ENCODE measurements around the gene HLA-DRB5. TPM values are rescaled to one million over a fixed set of nuclear protein-coding genes. Genes with fewer than 3 reads are reported as not detected.
"Not testable (repeated sequence)": the region's sequence is repeated elsewhere in the genome, so short reads cannot be mapped to it uniquely, and the experiment has no call there.

The HLA-DRB5 gene
- total RNA-seq, 3 donors from 2014 or later, result 0.32 to 66.2 (median 8.8) TPM

GRCh38 chr6:32558426-32559057 lies 28.5 kb upstream of the HLA-DRB5 start:
- Histone ChIP-seq H3K27ac (no peak overlapping the region), H3K36me3 (no peaks in the 10 kb centered on the region), H3K27me3 (no peaks in the 10 kb centered on the region), H3K9me3 (no peaks in the 10 kb centered on the region), H3K4me3 (no peak overlapping the region), H3K4me1 (no peaks in the 10 kb centered on the region)
- TF ChIP-seq POLR2AphosphoS5 (IDR thresholded peaks at IDR 0.05), result no peak
- DNase-seq (ENCODE audit: low spot score in 2 of 2), result no peak
- intact Hi-C loops (cut with DNase I; ENCODE audit: low total_unique reads), result no loop called here

- Histone ChIP-seq H3K27me3 (no peaks in the 10 kb centered on the region), H3K27ac (no peak overlapping the region), H3K9me3 (no peaks in the 10 kb centered on the region), H3K36me3 (no peaks in the 10 kb centered on the region), H3K4me3 (no peak overlapping the region), H3K4me1 (no peaks in the 10 kb centered on the region)
- TF ChIP-seq POLR2AphosphoS5 (IDR thresholded peaks at IDR 0.05), result no peak
- TF ChIP-seq CTCF (IDR thresholded peaks at IDR 0.05), result no peak
- TF ChIP-seq POLR2A (IDR thresholded peaks at IDR 0.05), result no peak
- intact Hi-C loops (cut with DNase I; ENCODE audit: low total_unique reads), result no loop called here
- no peak for DNase-seq (ENCODE audit: low spot score in 2 of 2)
Measured at GRCh38 chr6:32554116-32554965, 24.3 kb upstream of the HLA-DRB5 start.

DNA sequence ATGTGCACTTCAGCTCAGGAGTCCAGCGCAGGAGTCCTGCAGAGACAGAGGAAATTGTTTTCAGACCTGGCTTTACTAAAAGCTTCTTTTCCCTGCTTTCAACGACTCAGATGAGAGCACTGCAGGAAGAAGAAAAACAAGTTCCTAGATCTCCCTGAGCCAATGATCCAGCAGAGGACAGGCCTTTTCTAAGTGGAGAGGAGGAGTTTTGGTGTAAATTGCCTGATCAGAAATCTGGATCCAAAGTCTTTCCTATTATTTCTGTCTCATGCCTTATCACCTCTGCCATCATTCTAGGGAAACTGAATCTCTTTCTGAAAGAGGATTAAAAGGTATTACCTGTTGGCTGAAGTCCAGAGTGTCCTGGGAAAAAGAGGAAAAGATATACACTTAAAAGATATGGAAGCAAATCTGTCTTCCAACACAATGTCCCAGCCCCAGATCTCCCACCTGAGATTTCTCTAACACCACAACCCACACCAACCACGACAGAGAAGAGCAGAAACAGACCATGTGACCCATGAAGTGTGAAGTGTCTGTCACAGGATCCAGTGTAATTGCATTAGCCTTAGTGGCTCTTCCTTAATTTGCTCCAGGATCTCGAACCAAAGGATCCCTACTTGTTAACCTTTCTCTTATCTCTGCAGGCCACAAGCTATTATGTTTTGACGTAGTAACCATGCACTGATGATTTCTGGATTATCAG lies 23.1 kb upstream of the HLA-DRB5 start:
- H3K27me3 ChIP-seq, result no peaks in the 10 kb centered on the region
- intact Hi-C loops (cut with DNase I; ENCODE audit: low total_unique reads), result no loop called here
- TF ChIP-seq CTCF (IDR thresholded peaks at IDR 0.05) (no peak), POLR2A (IDR thresholded peaks at IDR 0.05) (no peak), POLR2AphosphoS5 (IDR thresholded peaks at IDR 0.05) (no peak)
- no peaks in the 10 kb centered on the region for H3K36me3 ChIP-seq
- H3K4me3 ChIP-seq, result no peak overlapping the region
- H3K4me1 ChIP-seq, result no peaks in the 10 kb centered on the region
- no peaks in the 10 kb centered on the region for H3K9me3 ChIP-seq
- DNase-seq (ENCODE audit: low spot score in 2 of 2), result no peak
- H3K27ac ChIP-seq, result no peak overlapping the region

DNA sequence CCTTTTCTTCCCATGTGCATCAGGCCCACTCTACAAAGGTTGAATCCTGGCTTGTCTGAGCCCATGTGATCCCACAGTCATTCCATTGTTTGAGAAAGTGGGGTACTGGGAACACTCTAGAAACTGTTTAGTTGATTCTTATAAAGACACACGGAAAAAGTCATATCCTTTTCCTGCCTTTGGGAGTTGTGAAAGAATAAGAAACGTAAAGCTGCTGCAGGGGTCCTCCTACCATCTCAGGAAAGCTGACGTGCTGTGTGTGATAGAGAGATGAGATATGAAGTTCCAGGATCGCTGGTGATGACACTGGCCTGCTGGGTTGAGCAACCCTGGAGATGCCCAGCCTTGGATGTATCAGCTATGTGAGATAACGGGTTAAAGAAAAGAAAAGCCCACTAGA lies 21.3 kb upstream of the HLA-DRB5 start:
- Histone ChIP-seq H3K4me3 (no peak overlapping the region), H3K36me3 (no peaks in the 10 kb centered on the region), H3K27ac (no peak overlapping the region), H3K4me1 (no peaks in the 10 kb centered on the region), H3K27me3 (no peaks in the 10 kb centered on the region), H3K9me3 (no peaks in the 10 kb centered on the region)
- no peak for DNase-seq (ENCODE audit: low spot score in 2 of 2)
- intact Hi-C loops (cut with DNase I; ENCODE audit: low total_unique reads), result no loop called here
- TF ChIP-seq CTCF (IDR thresholded peaks at IDR 0.05) (no peak), POLR2A (IDR thresholded peaks at IDR 0.05) (no peak), POLR2AphosphoS5 (IDR thresholded peaks at IDR 0.05) (no peak)

DNA sequence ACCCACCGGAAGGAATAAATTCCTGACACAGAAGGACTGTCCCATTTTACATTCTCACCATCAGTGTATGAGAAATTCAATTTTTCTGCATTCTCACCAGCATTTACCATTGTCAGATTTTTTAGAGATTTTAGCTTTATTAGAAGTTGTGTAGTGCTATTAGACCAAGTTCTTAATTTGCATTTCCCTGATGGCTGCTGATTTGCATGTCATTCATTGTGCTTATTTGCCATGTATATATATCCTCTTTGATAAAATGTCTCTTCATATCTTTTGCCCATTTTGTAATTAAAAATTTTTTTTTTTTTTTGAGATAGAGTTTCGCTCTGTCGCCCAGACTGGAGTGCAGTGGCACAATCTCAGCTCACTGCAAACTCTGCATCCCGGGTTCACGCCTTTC lies 9.8 kb upstream of the HLA-DRB5 start:
- Histone ChIP-seq H3K27ac (no peak overlapping the region), H3K36me3 (no peaks in the 10 kb centered on the region), H3K4me1 (no peaks in the 10 kb centered on the region), H3K9me3 (no peaks in the 10 kb centered on the region), H3K4me3 (no peak overlapping the region), H3K27me3 (no peaks in the 10 kb centered on the region)
- no peak for DNase-seq (ENCODE audit: low spot score in 2 of 2)
- TF ChIP-seq POLR2A (IDR thresholded peaks at IDR 0.05) (no peak), CTCF (IDR thresholded peaks at IDR 0.05) (no peak), POLR2AphosphoS5 (IDR thresholded peaks at IDR 0.05) (no peak)
- intact Hi-C loops (cut with DNase I; ENCODE audit: low total_unique reads), result no loop called here

DNA sequence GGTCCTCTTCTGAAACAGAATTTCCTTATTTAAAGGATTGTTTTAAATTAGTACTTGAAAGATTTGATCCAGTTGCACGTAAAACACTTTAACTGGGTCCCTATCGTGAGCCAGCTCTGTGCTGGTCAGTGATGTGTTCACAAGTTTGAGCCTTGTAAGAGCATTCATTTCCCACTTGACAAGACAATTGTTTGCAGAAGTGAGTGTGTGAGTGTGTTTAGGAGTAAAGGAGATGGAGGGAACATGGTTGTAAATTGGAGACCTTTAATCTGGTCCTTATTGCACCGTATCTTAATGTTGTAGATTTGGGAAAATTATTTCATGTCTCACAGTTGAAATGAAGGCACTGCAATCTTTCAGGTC lies 325 bp upstream of the HLA-DRB5 start:
- intact Hi-C loops (cut with DNase I; ENCODE audit: low total_unique reads); H3K4me3 ChIP-seq; H3K27ac ChIP-seq; DNase-seq (ENCODE audit: low spot score in 2 of 2); H3K4me1 ChIP-seq; H3K36me3 ChIP-seq; H3K9me3 ChIP-seq; H3K27me3 ChIP-seq: not testable (repeated sequence)
